Adrenal gland (tissue), 12 donors: ENCODE measurements around the gene HPDL. TPM values are rescaled to one million over a fixed set of nuclear protein-coding genes. Genes with fewer than 3 reads are reported as not detected.

Experiments
- DNase-seq, 7 donors: peaks; one replicate each; pipeline ENCODE4 v3.0.0-alpha.2; 2019 to 2020
- H3K27ac ChIP-seq, 5 donors: fragments of 200-600 bp; sonication (generic) in 4 of 5; 1 replicate in 3 of 5; 2 replicates in 2 of 5; pipeline versions ENCODE4 v1.5.1 to v1.8.0; 2016 to 2020; ENCODE audit warnings: mild to moderate bottlenecking in 1 of 5
- H3K27me3 ChIP-seq: fragments of 200-600 bp; 2 replicates; pipeline ENCODE4 v1.8.0; 2021
- H3K36me3 ChIP-seq, 2 donors: fragments of 200-600 bp; replicated peaks in 1 of 2; 1 replicate in 1 of 2; 2 replicates in 1 of 2; pipeline versions ENCODE4 v1.5.1 to v1.8.0; 2018 to 2022
- H3K4me1 ChIP-seq, 2 donors: fragments of 200-600 bp; replicated peaks in 1 of 2; 1 replicate in 1 of 2; 2 replicates in 1 of 2; pipeline versions ENCODE4 v1.5.1 to v1.8.0; 2018 to 2021
- H3K4me3 ChIP-seq, 4 donors: fragments of 200-600 bp; sonication (generic) in 3 of 4; one replicate each; pipeline ENCODE4 v1.5.1; 2016 to 2018
- H3K9me3 ChIP-seq, 3 donors: fragments of 200-600 bp; sonication (generic) in 1 of 3; replicated peaks in 1 of 3; 1 replicate in 2 of 3; 2 replicates in 1 of 3; pipeline versions ENCODE4 v1.5.1 to v1.8.0; 2016 to 2021
- POLR2A ChIP-seq, 2 donors: fragments of 450-650 bp; IDR thresholded peaks; one replicate each; pipeline ENCODE4 v1.6.1; 2017; ENCODE audit warnings: antibody characterized with exemption in 2 of 2, mild to moderate bottlenecking in 2 of 2, moderate library complexity in 1 of 2
- WGBS, 4 donors: extraction: QIAGEN DNeasy Blood & Tissue Kit in 2 of 4; methylation state at CpG; one replicate each; pipeline versions ENCODE4 v1.1.5 to v1.1.7; 2013 to 2017; 5-methylcytosine and 5-hydroxymethylcytosine counted together
- intact Hi-C, 2 donors: fragments of 100-400 bp; cut with DNase I; formaldehyde crosslinking; loops; one replicate each; pipeline versions ENCODE4 v1.14.1 to v1.15.0; 2022 to 2023
- polyA plus RNA-seq, 3 donors: library from polyadenylated mRNA; stranded (reverse); fragments of 200-250 nt in 2 of 3; fragments of 350-450 nt in 1 of 3; fragmentation: Illumina TruSeq in 1 of 3; extraction: RNeasy Lipid Tissue Mini Kit (QIAGEN cat#74804) in 1 of 3; gene quantifications; one replicate each; pipeline ENCODE4 v1.2.3, GENCODE V29; 2013 to 2014
- total RNA-seq, 9 donors: library from RNA; depleted of rRNA in 4 of 9; stranded (reverse); fragments of >200 nt in 4 of 9; fragments of 120-200 nt in 1 of 9; fragmentation: NEBNext Ultra II Directional in 1 of 9; extraction: Animal tissue kit (Norgen Biotek cat#: 25700) in 1 of 9; gene quantifications; one replicate each; pipeline versions ENCODE4 v1.1.0 to v1.2.4, GENCODE V29; 2013 to 2023
- TF ChIP-seq, protein P1 (sequence below), 6 experiments: fragments of 450-650 bp in 4 of 6; fragments of 200-600 bp in 2 of 6; sonication (generic) in 1 of 6; IDR thresholded peaks; 1 replicate in 5 of 6; 2 replicates in 1 of 6; pipeline versions ENCODE4 v1.5.1 to v1.8.0; 2016 to 2021; ENCODE audit warnings: antibody characterized with exemption in 6 of 6, mild to moderate bottlenecking in 2 of 6, moderate library complexity in 1 of 6
- donor health status: healthy with polysubstance abuse.
- donor health status: Bipolar disorder and iron deficiency.
- donor health status: DM: yes; HTN: yes; CAD: no.
- donor health status: DM: no; HTN: no; CAD: no.
- donor health status: DM: no; HTN: no; CAD: no.
- donor health status: DM: yes; HTN: yes; CAD: no.

The HPDL gene
- total and polyA plus RNA-seq, 12 donors, result 0.16 to 2.9 (median 0.33) TPM; not detected in 3

- TF ChIP-seq POLR2A (IDR thresholded peaks at IDR 0.05), result no peak
- TF ChIP-seq, protein P1, sequence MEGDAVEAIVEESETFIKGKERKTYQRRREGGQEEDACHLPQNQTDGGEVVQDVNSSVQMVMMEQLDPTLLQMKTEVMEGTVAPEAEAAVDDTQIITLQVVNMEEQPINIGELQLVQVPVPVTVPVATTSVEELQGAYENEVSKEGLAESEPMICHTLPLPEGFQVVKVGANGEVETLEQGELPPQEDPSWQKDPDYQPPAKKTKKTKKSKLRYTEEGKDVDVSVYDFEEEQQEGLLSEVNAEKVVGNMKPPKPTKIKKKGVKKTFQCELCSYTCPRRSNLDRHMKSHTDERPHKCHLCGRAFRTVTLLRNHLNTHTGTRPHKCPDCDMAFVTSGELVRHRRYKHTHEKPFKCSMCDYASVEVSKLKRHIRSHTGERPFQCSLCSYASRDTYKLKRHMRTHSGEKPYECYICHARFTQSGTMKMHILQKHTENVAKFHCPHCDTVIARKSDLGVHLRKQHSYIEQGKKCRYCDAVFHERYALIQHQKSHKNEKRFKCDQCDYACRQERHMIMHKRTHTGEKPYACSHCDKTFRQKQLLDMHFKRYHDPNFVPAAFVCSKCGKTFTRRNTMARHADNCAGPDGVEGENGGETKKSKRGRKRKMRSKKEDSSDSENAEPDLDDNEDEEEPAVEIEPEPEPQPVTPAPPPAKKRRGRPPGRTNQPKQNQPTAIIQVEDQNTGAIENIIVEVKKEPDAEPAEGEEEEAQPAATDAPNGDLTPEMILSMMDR (IDR thresholded peaks at IDR 0.05), result no peak
- no peaks in the 10 kb centered on the region for H3K9me3 ChIP-seq
- peaks cover 0 to 23% of the 10 kb centered on the region in 2 donors for H3K36me3 ChIP-seq
- no peak for DNase-seq
- intact Hi-C loops, result loop anchor here in 1 of 2 donors (10.0 kb wide), 1 partner anchor 217 kb away; no protein-coding TSS in a partner anchor
- H3K27ac ChIP-seq, result peak overlapping the region in 3 of 5 donors; percentile 50 to 67 (median 53)
- peaks cover 11 to 16% of the 10 kb centered on the region in 2 donors for H3K4me1 ChIP-seq
- no peak overlapping the region for H3K4me3 ChIP-seq
- H3K27me3 ChIP-seq, result no peaks in the 10 kb centered on the region
- WGBS, 4 donors, result 75 to 89% (median 87%) methylated on average over 2 of the region's 2 CpGs
Observed at GRCh38 chr1:45348020-45348419, 21.3 kb downstream of the HPDL start.

GRCh38 chr1:45348609-45348965 lies 21.9 kb downstream of the HPDL start:
- Histone ChIP-seq H3K27ac (peak overlapping the region in 4 of 5 donors; percentile 50 to 67 (median 54)), H3K4me3 (no peak overlapping the region), H3K36me3 (peaks cover 0 to 17% of the 10 kb centered on the region in 2 donors), H3K9me3 (no peaks in the 10 kb centered on the region), H3K27me3 (no peaks in the 10 kb centered on the region), H3K4me1 (peaks cover 11 to 16% of the 10 kb centered on the region in 2 donors)
- no peak for DNase-seq
- TF ChIP-seq, protein P1 (IDR thresholded peaks at IDR 0.05), result no peak
- TF ChIP-seq POLR2A (IDR thresholded peaks at IDR 0.05), result no peak
- intact Hi-C loops, result loop anchor here in 1 of 2 donors (10.0 kb wide), 1 partner anchor 216 kb away; no protein-coding TSS in a partner anchor
- 17 to 30% (median 21%) methylated on average over 1 of the region's 1 CpG for WGBS, 4 donors

DNA sequence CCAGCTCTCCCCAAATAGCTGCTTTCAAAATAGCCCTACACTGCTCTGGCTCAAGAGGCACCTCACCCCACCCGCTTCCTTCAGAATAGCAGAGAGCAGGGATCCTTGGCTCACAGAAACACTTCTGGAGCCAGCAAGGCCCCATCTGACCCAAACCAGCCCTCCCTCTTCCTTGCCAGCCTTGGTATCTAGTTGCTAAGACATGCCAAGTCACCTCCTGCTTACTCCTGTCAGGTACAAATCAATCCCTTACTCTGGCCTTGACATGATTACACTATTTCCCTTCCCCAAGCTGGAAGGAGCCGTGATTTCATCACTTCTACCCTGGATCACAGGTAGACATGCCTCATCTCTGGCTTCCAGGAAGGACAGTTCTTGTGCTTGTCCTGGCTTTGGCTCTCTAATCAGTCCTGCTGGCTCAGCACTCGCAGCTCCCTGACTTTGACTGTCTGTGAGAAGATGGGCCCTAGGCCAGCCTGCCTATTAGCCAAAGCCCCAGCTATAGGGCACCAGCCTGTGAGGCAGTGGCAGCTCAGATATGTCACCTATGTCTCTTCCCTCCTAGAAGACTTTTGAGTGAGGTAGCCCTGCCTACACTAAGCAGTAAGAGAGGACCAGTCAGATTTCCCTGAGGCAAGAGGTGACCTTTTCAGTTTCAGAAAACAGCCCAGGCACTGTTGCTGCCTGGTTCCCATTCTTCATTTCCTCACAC lies 22.4 kb downstream of the HPDL start:
- DNase-seq, result peak in 6 of 7 donors; percentile 65 to 89 (median 78)
- H3K36me3 ChIP-seq, result peaks cover 0 to 12% of the 10 kb centered on the region in 2 donors
- H3K27ac ChIP-seq, result peak overlapping the region in 4 of 5 donors; percentile 50 to 67 (median 54)
- H3K4me3 ChIP-seq, result no peak overlapping the region
- TF ChIP-seq, protein P1 (IDR thresholded peaks at IDR 0.05), result no peak
- no peak for TF ChIP-seq POLR2A (IDR thresholded peaks at IDR 0.05)
- no peaks in the 10 kb centered on the region for H3K27me3 ChIP-seq
- peaks cover 11 to 16% of the 10 kb centered on the region in 2 donors for H3K4me1 ChIP-seq
- WGBS, 4 donors, result 18 to 28% (median 23%) methylated on average over 2 to 3 of the region's 3 CpGs
- intact Hi-C loops, result loop anchor here in 1 of 2 donors (10.0 kb wide), 1 partner anchor 216 kb away; no protein-coding TSS in a partner anchor
- no peaks in the 10 kb centered on the region for H3K9me3 ChIP-seq

- TF ChIP-seq, protein P1 (IDR thresholded peaks at IDR 0.05), result no peak
- no peak for TF ChIP-seq POLR2A (IDR thresholded peaks at IDR 0.05)
- DNase-seq, result no peak
- Histone ChIP-seq H3K9me3 (no peaks in the 10 kb centered on the region), H3K36me3 (no peaks in the 10 kb centered on the region), H3K4me1 (peaks cover 11 to 16% of the 10 kb centered on the region in 2 donors), H3K4me3 (no peak overlapping the region), H3K27ac (no peak overlapping the region), H3K27me3 (no peaks in the 10 kb centered on the region)
- WGBS, 4 donors, result 57 to 74% (median 65%) methylated on average over 5 of the region's 5 CpGs
- intact Hi-C loops, result no loop called here
Observed at GRCh38 chr1:45351508-45351907, 24.8 kb downstream of the HPDL start.
